ENCODE results near the gene LENG8.
"Not testable (repeated sequence)": the region's sequence is repeated elsewhere in the genome, so short reads cannot be mapped to it uniquely, and the experiment has no call there.

LENG8 gene

DNA sequence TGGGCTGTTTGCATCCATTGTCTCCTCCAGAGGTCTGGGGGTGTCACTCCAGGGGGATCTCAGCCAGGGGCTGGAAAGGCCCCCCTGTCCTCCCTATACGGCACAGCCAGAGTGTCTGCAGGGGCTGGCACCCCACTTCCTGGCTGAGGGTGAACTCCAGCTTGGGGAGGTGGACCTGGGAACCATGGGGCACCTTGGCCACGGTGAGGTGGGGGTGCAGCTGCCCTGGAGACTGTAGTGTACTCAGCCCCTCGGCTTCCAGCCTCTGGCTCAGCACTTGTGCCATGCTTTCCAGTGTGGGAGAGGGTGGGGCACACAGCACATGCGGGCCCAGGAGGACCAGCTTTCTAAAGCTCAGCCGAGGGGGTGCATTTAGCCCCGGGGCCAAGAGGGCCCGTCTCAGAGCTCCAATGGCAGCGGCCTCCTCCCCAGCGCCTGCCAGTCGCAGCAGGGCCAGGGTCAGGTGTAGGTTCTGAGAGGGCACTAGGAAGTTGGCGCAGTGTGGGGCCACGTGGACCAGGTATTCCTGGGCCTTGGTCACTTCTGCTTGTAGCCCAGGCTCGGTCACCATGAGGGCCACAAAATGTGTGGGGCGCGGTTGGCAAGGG lies 13.2 kb downstream of the LENG8 start:
- no peak for DNase-seq (ENCODE audit: low read depth)

DNA sequence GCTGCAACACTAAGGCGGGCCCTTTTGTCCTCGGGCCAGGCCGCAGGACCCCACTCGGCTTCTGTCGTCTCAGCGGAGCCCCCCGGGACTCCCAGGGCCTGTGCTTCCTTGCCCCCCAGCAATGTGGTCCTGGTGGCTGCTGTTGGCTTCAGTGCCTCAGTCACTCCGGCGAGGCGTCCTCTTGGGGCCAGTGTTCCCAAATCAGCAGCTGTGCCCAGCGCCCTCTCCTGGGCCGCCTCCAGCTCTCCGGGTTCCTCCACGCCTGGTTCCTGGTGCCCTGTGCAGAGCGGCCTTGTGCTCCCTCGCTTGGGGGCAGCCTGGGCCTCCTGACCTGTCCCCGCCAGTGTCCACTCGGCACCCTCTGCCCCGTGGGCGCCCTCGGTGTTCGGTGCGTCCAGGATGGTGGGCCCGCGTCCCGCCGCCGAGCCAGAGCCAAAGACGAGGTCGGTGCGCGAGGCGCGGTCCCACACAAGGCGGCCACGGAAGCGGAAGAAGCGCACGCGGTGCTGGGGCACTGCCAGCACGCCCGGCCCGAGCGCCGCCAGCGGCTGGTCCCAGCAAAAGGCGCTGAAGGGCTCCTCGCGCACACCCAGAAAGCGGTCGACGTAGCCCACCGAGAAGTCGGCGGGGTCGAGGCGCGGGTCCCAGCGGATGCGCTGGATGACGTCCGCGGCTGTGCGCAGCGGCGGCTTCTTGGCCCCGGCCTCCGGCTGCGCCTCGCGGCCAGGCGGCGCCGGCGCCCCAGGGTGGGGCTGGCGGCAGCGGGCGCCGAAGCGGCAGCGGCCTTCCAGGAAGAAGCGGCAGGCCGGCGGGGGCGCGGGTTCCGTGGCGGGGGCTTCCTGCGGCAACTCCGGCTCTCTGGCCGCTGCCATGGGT lies 13.9 kb downstream of the LENG8 start:
- DNase-seq (ENCODE audit: low read depth) = no peak

DNA sequence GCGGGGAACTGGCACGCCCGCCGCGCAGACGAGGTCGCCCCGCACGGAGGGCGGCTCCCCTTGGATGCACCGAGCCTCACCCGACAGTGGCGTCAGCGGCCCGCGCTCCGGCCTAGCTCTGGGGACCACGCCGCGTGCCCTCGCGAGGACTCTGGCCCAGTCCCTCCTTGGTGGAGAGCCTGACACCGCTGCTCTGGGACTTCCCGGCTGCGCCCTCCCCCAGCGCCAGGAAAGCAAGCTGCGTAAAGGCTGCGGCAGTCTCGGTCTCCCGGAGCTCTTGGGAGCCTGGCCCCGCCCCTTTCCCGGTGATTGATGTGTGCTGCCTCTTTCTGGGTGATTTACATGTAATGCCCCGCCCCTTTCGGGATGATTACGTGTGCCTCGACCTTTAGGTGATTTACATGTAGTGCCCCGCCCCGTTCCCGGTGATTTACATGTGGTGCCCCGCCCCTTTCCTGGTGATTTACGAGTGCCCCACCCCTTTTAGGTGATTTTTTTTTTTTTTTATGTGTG lies 14.6 kb downstream of the LENG8 start, which contains the start of gene LENG9:
Gene LENG9 (minus strand): TSS at position 248 of the 513 bp plus-strand sequence. CDS start 252 bp downstream, outside the sequence.
- DNase-seq (ENCODE audit: low read depth) = peak; percentile 79

GRCh38 chr19:54464044-54464629 lies 15.1 kb downstream of the LENG8 start:
- no peak for DNase-seq (ENCODE audit: low read depth)

DNA sequence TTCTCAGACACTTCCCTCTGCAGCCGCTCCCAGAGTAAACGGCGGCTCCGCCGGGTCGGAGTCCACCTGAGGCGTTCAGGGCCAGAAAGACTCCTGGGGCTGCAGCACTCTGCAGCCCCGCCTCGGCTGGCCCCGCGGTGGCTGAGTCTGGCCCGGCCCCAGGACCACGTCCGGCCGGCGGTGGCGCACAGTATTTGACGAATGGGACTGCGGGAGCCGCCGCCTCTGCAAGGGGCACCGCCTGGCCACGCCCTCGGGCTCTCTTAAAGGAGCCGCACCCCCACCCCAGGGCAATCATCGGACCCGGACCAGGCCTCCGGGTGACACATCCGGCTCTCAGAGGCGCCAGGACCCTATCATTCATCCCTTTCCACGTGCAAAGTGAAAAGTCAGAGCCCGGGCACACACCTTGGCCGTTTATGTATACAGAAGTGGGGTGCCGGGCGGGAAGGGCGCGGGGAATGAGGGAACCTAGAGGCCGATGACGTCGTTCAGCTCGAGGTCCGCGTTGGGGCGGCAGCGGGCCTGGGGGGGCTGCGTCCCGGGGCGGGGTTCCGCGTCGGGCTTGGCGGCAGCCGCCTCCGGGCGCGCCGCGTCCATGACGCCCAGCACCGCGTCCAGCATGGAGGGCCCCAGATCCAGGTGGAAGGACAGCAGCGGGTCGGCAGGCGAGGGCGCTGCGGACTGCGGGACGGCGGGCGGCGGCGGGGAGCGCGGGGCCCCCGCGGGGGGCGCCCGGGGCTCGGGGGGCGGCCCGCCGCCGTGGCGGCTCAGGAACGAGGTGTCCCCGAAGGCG lies 15.8 kb downstream of the LENG8 start:
- DNase-seq (ENCODE audit: low read depth) = no peak

GRCh38 chr19:54465426-54466109 lies 16.6 kb downstream of the LENG8 start:
- DNase-seq (ENCODE audit: low read depth) = no peak

DNA sequence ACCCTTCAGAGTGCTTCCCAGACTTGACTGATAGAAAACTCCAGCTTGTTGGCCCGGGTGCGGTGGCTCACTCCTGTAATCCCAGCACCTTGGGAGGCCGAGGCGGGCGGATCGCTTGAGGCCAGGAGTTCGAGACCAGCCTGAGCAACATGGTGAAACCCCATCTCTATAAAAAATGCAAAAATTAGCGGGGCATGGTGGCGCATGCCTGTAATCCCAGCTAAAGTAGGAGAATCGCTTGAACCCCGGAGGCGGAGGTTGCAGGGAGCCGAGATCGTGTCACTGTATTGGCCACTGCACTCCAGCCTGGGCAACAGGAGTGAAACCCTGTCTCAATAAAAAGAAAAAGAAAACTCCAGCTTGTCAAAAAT lies 17.1 kb downstream of the LENG8 start:
- DNase-seq (ENCODE audit: low read depth) = not testable (repeated sequence)

DNA sequence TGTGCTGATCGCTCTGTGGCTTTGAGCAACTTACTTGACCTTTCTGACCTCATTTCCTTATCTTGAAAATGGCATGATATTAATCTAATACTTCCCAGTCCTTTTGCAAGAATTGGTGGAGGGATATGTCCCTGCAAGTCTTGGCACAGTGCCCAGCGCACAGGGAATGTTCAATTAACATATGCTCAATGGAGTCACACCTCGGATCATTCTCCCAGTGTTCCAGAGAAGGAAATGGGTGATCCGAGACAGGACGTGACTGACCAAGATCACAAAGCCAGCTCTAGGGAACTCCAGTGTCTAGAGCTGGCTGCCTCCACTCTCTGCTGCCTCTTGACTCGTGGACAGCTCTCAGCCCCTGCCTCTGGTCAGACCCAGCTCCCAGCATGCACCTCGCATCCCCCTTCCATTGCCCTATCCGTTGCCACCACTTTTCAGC lies 20.5 kb downstream of the LENG8 start:
- no peak for DNase-seq (ENCODE audit: low read depth)

- DNase-seq (ENCODE audit: low read depth) = no peak
Measured at GRCh38 chr19:54470276-54470887, 21.4 kb downstream of the LENG8 start.

DNA sequence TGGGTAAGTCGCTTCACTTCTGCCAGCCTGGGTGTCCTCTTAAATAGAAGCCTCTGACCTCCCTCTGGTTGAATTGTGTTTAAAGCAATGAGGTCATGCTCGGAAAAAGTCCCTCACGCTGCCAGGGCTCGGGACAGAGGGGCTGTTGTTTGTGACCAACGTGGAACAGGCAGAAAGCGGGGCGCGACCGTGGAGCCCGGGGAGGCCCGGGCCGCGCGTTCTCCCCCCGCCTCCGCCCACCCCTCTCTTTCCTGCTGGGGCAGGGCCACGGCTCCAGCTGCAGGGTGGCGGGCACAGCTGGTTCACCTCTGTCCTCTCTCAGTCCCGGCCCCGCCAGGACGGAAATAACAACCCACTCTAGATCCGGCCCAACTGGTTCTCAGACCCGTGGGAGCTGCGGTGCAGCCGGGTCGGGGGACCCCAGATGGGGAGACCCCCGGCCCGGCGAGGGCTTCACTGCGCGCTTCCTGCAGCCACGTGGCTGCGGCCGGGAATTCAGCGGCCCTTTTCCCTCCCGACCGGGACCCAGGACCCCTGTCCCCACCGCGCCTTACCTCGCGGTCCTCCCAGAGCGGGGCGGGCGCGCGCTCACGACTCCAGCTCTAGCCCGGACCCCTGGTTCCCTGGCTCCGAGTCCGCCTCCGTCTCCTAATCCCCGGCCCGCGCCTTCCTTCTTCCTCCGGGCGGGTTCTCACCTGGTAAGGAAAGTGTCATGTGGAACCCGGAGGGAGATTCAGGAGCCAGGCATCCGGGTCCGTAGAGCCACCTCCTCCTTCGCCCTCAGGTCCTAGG lies 22.2 kb downstream of the LENG8 start:
- DNase-seq (ENCODE audit: low read depth) = no peak

GRCh38 chr19:54473071-54473891 lies 24.3 kb downstream of the LENG8 start, which contains the start of gene CDC42EP5:
CDC42EP5 (minus strand) TSS chr19:54473296; CDS start chr19:54465547, 7,749 bp downstream.
- peak; percentile 54 for DNase-seq (ENCODE audit: low read depth)

DNA sequence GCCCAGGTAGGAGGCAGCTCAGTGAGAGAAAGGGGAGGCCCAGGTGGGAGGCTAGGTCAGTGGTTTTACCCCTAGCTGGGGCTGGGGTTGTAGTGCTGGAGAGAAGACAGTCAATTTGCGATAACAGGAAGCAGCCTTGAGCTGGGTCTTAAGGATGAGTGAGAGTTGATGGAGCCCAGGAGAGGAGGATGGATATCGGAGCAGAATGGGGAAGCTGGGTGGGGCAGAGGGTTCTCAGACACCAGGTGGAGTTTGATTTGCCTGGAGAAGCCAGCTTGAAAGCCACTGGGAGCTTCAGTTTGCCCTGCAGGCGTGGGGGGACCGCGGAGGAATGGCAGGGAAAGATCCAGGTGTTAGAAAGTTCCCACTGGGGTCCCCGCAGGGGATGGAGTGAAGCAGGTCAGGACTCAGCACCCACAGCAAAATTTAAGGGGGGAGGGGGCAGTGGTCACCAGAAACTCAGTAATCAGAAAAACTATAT lies 24.9 kb downstream of the LENG8 start:
- DNase-seq (ENCODE audit: low read depth) = no peak

DNA sequence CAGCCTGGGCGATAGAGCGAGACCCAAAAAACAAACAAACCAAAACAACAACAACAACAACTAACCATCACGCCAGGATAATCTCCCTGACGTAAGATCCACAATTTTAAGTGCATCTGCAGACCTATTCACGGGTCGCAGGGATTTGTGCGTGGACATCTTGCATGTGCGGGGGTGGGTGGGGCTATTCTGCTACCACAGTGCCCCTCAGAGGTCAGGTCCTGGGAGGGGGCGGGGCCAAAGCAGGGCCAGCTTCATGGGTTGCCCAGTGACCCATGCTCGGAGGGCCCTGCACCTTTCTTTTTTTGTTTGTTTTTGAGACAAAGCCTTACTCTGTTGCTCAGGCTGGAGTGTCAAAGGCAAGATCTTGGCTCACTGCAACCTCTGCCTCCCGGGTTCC lies 26.7 kb downstream of the LENG8 start:
- DNase-seq (ENCODE audit: low read depth) = no peak

GRCh38 chr19:54477650-54478049 lies 28.7 kb downstream of the LENG8 start:
- DNase-seq (ENCODE audit: low read depth) = no peak

DNA sequence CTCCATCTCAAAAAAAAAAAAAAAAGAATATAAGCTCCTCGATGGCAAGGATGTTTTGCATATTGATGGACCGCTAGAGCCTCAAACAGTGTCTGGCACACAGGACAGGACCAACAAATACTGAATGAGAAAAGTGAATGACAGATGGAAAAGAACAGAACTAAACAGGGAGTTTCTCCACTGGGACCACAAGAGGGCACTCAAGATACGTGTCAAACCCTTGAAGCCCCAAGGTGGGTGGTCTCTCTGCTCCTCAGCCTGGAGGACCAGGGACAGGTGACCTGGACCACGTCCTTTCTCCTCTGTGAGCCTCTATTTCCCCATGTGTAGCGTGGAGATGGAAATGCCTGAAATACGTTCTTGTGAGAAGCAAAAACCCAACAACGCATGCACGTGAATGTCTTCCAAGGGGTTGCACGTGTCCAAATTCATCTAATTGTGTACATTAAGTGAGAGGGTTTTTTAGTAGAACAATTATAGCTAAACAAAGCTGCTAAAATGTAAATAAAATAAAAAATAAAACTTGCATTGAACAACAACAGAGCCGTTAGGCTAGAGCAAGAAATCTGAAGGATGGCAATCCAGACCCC lies 29.8 kb downstream of the LENG8 start:
- no peak for DNase-seq (ENCODE audit: low read depth)

- no peak for DNase-seq (ENCODE audit: low read depth)
Measured at GRCh38 chr19:54480051-54480450, 31.1 kb downstream of the LENG8 start.

DNA sequence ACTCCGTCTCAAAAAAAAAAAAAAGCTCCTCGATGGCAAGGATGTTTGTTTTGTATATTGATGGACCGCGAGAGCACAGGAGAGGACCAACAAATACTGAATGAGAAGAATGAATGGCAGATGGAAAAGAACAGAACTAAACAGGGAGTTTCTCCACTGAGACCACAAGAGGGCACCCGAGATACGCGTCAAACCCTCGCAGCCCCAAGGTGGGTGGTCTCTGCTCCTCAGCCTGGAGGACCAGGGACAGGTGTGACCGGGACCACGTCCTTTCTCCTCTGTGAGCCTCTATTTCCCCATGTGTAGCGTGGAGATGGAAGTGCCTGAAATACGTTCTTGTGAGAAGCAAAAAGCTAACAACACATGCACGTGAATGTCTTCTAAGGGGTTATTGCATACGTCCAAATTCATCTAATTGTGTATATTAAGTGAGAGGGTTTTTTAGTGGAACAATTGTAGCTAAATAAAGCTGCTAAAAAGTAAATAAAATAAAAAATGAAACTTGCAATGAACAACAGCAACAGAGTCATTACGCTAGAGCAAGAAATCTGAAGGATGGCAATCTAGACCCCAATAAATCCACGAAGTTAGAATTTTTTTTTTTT lies 32.4 kb downstream of the LENG8 start:
- no peak for DNase-seq (ENCODE audit: low read depth)

DNA sequence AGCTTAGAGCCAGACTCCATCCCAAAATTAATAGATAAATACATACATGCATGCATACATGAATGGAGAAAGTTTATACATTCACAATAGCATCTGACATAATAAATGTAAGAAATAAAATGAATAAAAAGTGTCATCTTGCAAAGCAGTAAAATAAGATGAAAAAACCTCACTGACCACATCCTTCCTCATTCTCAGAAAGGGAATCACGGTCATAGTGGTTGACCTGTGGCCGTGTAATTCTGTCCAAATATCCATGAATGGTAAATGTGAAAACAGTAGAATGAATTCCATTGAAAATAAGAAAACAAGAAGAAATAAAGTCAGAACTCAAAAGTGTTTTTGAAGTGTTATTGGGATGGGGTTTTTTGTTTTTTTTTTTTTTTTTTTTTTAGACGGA lies 33.9 kb downstream of the LENG8 start:
- DNase-seq (ENCODE audit: low read depth) = no peak
